Endothelial cell of umbilical vein (primary cell): ENCODE measurements around the gene ABCF2. TPM values are rescaled to one million over a fixed set of nuclear protein-coding genes. Genes with fewer than 3 reads are reported as not detected.

Experiments used
- BruUV-seq: library from RNA; stranded (reverse); fragments of 400-500 nt; replicated peaks from 2 replicates; lab custom pipeline; 2021; lab: Mats Ljungman, UMichigan
- CTCF ChIA-PET: fragments of 300-600, 350-600 bp; sonication (Branson Sonifier 250); formaldehyde crosslinking; loops from one replicate; lab custom pipeline; 2021; ENCODE audit warnings: antibody characterized with exemption, inconsistent platforms; lab: Charles Lee
- POLR2A ChIA-PET: fragments of 300-600, 350-600 bp; sonication (Branson Sonifier 250); formaldehyde crosslinking; loops from one replicate; lab custom pipeline; 2021; ENCODE audit warnings: antibody characterized with exemption, inconsistent platforms; lab: Charles Lee
- DNase-seq: peaks from one replicate; pipeline ENCODE4 v3.0.0-alpha.2; 2011; ENCODE audit warnings: low read depth, low spot score
- FAIRE-seq: peaks from 2 replicates; lab custom pipeline; 2011; peaks lifted over from hg19 to GRCh38; lab: Jason Lieb, UNC
- H2AFZ ChIP-seq: 2 replicates; pipeline ENCODE4 v1.6.0; 2012; ENCODE audit warnings: low read depth, low read length, control low read depth, inconsistent platforms
- H3K27ac ChIP-seq: 2 replicates; pipeline ENCODE4 v1.5.1; 2011; ENCODE audit warnings: low read depth, mild to moderate bottlenecking, control low read depth, low read length, moderate library complexity; ENCODE audit not compliant: insufficient read depth
- H3K27me3 ChIP-seq, 2 experiments: 2 replicates each; pipeline versions ENCODE4 v1.6.0 to v1.6.1; 2011; ENCODE audit warnings: low read length in 2 of 2, mixed read lengths in 1 of 2; ENCODE audit not compliant: control insufficient read depth in 2 of 2, insufficient read depth in 2 of 2
- H3K36me3 ChIP-seq, 2 experiments: 2 replicates in 1 of 2; 3 replicates in 1 of 2; pipeline ENCODE4 v1.5.1; 2011; ENCODE audit warnings: low read length in 2 of 2, mild to moderate bottlenecking in 1 of 2, moderate library complexity in 1 of 2; ENCODE audit not compliant: control insufficient read depth in 2 of 2, insufficient read depth in 2 of 2; ENCODE audit errors: extremely low read depth in 1 of 2
- H3K4me1 ChIP-seq: 3 replicates; pipeline ENCODE4 v1.5.1; 2011; ENCODE audit warnings: mild to moderate bottlenecking, low read length; ENCODE audit not compliant: control insufficient read depth, insufficient read depth; ENCODE audit errors: extremely low read depth
- H3K4me2 ChIP-seq: 2 replicates; pipeline ENCODE4 v1.6.1; 2011; ENCODE audit warnings: low read length, control low read depth, mixed read lengths; ENCODE audit not compliant: insufficient read depth
- H3K4me3 ChIP-seq, 3 experiments: fragments of 200-600 bp in 1 of 3; sonication (generic), shearing (Covaris generic) in 1 of 3; replicated peaks in 1 of 3; 2 replicates each; pipeline ENCODE4 v1.5.1; 2011 to 2016; ENCODE audit warnings: control low read depth in 3 of 3, low read length in 3 of 3, mild to moderate bottlenecking in 2 of 3, inconsistent platforms in 1 of 3, low read depth in 1 of 3, moderate library complexity in 1 of 3; ENCODE audit not compliant: insufficient read depth in 1 of 3
- H3K79me2 ChIP-seq: 2 replicates; pipeline ENCODE4 v1.6.0; 2012; ENCODE audit warnings: low read length, inconsistent platforms; ENCODE audit not compliant: control insufficient read depth, insufficient read depth
- H3K9ac ChIP-seq: replicated peaks from 2 replicates; pipeline ENCODE3; 2011; ENCODE audit warnings: low read length, control low read depth; ENCODE audit not compliant: insufficient read depth; ENCODE audit errors: extremely low read depth
- H3K9me1 ChIP-seq: replicated peaks from 3 replicates; pipeline ENCODE4 v1.6.0; 2011; ENCODE audit warnings: mild to moderate bottlenecking, low read length; ENCODE audit not compliant: control insufficient read depth, insufficient read depth; ENCODE audit errors: extremely low read depth
- H3K9me3 ChIP-seq: replicated peaks from 2 replicates; pipeline ENCODE4 v1.5.1; 2012; ENCODE audit warnings: low read length, inconsistent platforms; ENCODE audit not compliant: control insufficient read depth, insufficient read depth
- H4K20me1 ChIP-seq: replicated peaks from 2 replicates; pipeline ENCODE3; 2011; ENCODE audit warnings: mild to moderate bottlenecking, low read length; ENCODE audit not compliant: control insufficient read depth, insufficient read depth; ENCODE audit errors: extremely low read depth
- CTCF ChIP-seq, 2 donors: IDR thresholded peaks; 1 replicate in 1 of 2; 2 replicates in 1 of 2; pipeline ENCODE4 v1.5.1; 2011; ENCODE audit warnings: low read length in 2 of 2, mild to moderate bottlenecking in 2 of 2, moderate library complexity in 2 of 2, control low read depth in 1 of 2, inconsistent platforms in 1 of 2, low read depth in 1 of 2; ENCODE audit not compliant: insufficient read depth in 1 of 2; ENCODE audit errors: extremely low read depth in 1 of 2
- EZH2 ChIP-seq: IDR thresholded peaks from 2 replicates; pipeline ENCODE4 v1.6.1; 2012; ENCODE audit warnings: borderline replicate concordance, low read depth, mild to moderate bottlenecking, moderate library complexity, low read length, inconsistent platforms; ENCODE audit not compliant: severe bottlenecking
- FOS ChIP-seq: IDR thresholded peaks from 2 replicates; pipeline ENCODE4 v1.6.1; 2011; ENCODE audit warnings: mild to moderate bottlenecking, low read length, moderate library complexity, borderline replicate concordance; ENCODE audit not compliant: insufficient read depth
- GATA2 ChIP-seq: IDR thresholded peaks from 2 replicates; pipeline ENCODE4 v1.7.0; 2011; ENCODE audit warnings: low read depth, mild to moderate bottlenecking, moderate library complexity, mixed read lengths, low read length; ENCODE audit not compliant: insufficient read length, insufficient read depth
- JUN ChIP-seq: IDR thresholded peaks from 2 replicates; pipeline ENCODE4 v1.6.1; 2011; ENCODE audit warnings: borderline replicate concordance, low read depth; ENCODE audit not compliant: insufficient read length, insufficient read depth
- MYC ChIP-seq: IDR thresholded peaks from one replicate; pipeline ENCODE4 v1.6.1; 2011; ENCODE audit warnings: mild to moderate bottlenecking, low read depth, low read length
- POLR2A ChIP-seq: IDR thresholded peaks from 2 replicates; pipeline ENCODE4 v1.6.1; 2012; ENCODE audit warnings: low read depth, mild to moderate bottlenecking, control low read depth, low read length
- POLR2AphosphoS5 ChIP-seq: IDR thresholded peaks from 2 replicates; pipeline ENCODE4 v1.6.1; 2012; ENCODE audit warnings: low read depth, mild to moderate bottlenecking, control low read depth, low read length, moderate library complexity; ENCODE audit not compliant: insufficient read depth
- dilution Hi-C: fragments of 300-500 bp; cut with MboI; formaldehyde crosslinking; loops from one replicate; pipeline ENCODE4 v1.15.0; 2019; ENCODE audit warnings: low sequenced_read_pairs; ENCODE audit not compliant: extremely low pct_ligation_motif_present
- intact Hi-C: fragments of 100-400 bp; cut with micrococcal nuclease; formaldehyde crosslinking; loops from one replicate; pipeline ENCODE4 v1.10.0; 2022
- polyA plus RNA-seq, 4 experiments: library from polyadenylated mRNA; depleted of rRNA in 3 of 4; stranded (reverse) in 3 of 4; unstranded in 1 of 4; fragments of >200 nt; gene quantifications; 2 replicates each; pipeline versions ENCODE4 v1.2.1 to v1.2.3, GENCODE V29; 2011 to 2012; ENCODE audit warnings: missing spikeins in 1 of 4
- total RNA-seq: library from RNA; stranded (reverse); gene quantifications from 2 replicates; pipeline ENCODE4 v1.2.3, GENCODE V29; 2021
- TF ChIP-seq, protein P1 (sequence below): IDR thresholded peaks from 2 replicates; pipeline ENCODE4 v1.6.1; 2011; ENCODE audit not compliant: insufficient read depth, insufficient read length

Gene ABCF2
- total and polyA plus RNA-seq, 2 donors (not counting 3 experiments of a cell fraction or from before 2014, with no cell fraction given), result 45.3 to 61.6 TPM

DNA sequence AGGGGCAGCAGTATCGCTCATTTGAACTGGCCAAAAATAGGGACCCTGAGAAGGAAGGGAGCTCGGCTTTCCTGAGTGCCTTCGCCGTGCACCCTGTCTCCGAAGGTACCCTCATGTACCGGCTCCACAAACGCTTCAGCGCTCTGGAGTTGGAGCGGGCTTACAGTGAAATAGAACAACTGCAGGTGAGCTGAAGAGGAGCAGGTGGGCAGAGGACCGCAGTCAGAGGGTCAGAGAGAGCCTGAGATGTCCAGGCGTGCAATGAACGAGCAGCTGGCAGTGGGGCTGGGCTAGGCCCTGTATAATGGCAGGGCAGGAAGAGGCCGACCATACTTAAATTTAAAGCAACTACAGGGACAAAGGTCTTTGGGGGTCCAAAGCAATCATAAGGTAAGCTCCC, 9.4 kb upstream of the ABCF2 start:
- no peaks in the 10 kb centered on the region for H3K9me3 ChIP-seq
- H4K20me1 ChIP-seq, result no peaks in the 10 kb centered on the region
- H3K4me3 ChIP-seq, result no peak overlapping the region
- no peak for FAIRE-seq
- H3K4me1 ChIP-seq, result peaks cover 13% of the 10 kb centered on the region
- ChIA-PET CTCF (interaction anchor here (1.0 to 2.7 kb wide), 3 partner anchors 9 to 113 kb away, joined by 3 to 11 read pairs (median 4); partner anchors contain the start of gene ABCF2), POLR2A (no interaction called here)
- no peaks in the 10 kb centered on the region for H3K9me1 ChIP-seq
- H2AFZ ChIP-seq, result no peak overlapping the region
- peaks cover 39% of the 10 kb centered on the region for H3K79me2 ChIP-seq
- dilution Hi-C loops, result no loop called here
- intact Hi-C loops, result no loop called here
- no peak for TF ChIP-seq MYC
- no peak for TF ChIP-seq JUN
- TF ChIP-seq, protein P1, sequence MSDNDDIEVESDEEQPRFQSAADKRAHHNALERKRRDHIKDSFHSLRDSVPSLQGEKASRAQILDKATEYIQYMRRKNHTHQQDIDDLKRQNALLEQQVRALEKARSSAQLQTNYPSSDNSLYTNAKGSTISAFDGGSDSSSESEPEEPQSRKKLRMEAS, result no peak
- DNase-seq, result no peak
- H3K4me2 ChIP-seq, result no peak overlapping the region
- no peaks in the 10 kb centered on the region for H3K27me3 ChIP-seq
- H3K36me3 ChIP-seq, result peaks cover 3 to 37% of the 10 kb centered on the region in 2 experiments
- no TSS peak for BruUV-seq
- H3K9ac ChIP-seq, result no peak overlapping the region
- H3K27ac ChIP-seq, result no peak overlapping the region

DNA sequence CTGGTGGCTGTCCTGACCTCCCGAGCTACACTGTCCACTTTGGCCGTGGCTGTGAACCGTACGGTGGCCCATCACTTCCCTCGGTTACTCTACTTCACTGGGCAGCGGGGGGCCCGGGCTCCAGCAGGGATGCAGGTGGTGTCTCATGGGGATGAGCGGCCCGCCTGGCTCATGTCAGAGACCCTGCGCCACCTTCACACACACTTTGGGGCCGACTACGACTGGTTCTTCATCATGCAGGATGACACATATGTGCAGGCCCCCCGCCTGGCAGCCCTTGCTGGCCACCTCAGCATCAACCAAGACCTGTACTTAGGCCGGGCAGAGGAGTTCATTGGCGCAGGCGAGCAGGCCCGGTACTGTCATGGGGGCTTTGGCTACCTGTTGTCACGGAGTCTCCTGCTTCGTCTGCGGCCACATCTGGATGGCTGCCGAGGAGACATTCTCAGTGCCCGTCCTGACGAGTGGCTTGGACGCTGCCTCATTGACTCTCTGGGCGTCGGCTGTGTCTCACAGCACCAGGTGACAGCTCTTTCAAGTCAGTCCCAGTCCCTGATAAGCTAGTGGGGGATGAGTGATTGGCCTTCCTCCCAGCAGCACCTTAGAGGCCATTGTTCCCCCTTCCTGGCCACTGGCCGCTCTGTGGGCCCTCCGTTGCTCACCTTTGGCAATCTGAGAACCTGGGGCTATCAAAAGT, 8.2 kb upstream of the ABCF2 start:
- Histone ChIP-seq H3K4me3 (no peak overlapping the region), H3K36me3 (peaks cover 3 to 35% of the 10 kb centered on the region in 2 experiments), H3K9me1 (no peaks in the 10 kb centered on the region), H3K9ac (no peak overlapping the region), H3K79me2 (peaks cover 39% of the 10 kb centered on the region), H3K27ac (no peak overlapping the region), H3K4me1 (peaks cover 13% of the 10 kb centered on the region), H3K9me3 (no peaks in the 10 kb centered on the region), H2AFZ (no peak overlapping the region), H3K4me2 (no peak overlapping the region), H4K20me1 (no peaks in the 10 kb centered on the region), H3K27me3 (no peaks in the 10 kb centered on the region)
- ChIA-PET CTCF (interaction anchor here (1.3 to 4.0 kb wide), 3 partner anchors 8 to 22 kb away, joined by 3 to 58 read pairs (median 11); partner anchors contain the start of gene ABCF2), POLR2A (no interaction called here)
- intact Hi-C loops (no loop called here), dilution Hi-C loops (no loop called here)
- FAIRE-seq (no peak), DNase-seq (no peak)
- BruUV-seq, result no TSS peak
- TF ChIP-seq EZH2 (no peak), MYC (no peak), CTCF (IDR thresholded peaks at IDR 0.05; ENCODE audit: extremely low read depth in 1 of 2, insufficient read depth in 1 of 2, low read depth in 1 of 2, low read length in 2 of 2) (no peak), GATA2 (no peak), POLR2AphosphoS5 (no peak), FOS (no peak), POLR2A (no peak), JUN (no peak)
- TF ChIP-seq, protein P1, result no peak
